ENCODE results near the gene LINC01488. TPM values are rescaled to one million over a fixed set of nuclear protein-coding genes. Genes with fewer than 3 reads are reported as not detected.

LINC01488 gene
- total and polyA plus RNA-seq, 2 donors from 2014 or later, result not detected

DNA sequence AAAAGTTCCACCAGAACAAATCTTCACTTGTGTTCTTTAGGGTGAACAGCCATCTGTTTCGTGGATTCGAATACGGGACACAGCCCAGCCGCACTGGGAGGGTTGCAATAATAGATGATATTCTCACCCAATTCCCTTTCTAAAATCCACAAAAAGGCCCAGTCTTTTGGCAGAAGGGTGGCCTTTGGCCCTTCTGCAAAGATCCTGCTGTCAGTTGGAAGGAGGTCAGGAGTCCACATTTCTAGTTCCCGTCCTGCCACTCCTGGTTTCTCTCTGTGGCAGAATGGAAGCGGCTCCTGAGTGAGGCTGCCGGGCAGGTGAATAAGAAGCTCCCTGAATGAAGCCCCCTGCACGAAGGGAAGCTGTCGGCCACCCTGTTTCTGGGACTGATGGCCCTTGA lies 11.2 kb upstream of the LINC01488 start:
- Histone ChIP-seq H3K9ac (ENCODE audit: low read length in 3 of 3) (no peak overlapping the region), H3K27ac (ENCODE audit: low read depth in 2 of 2, low read length in 2 of 2) (no peak overlapping the region), H3K36me3 (ENCODE audit: control insufficient read depth in 2 of 3, insufficient read depth in 3 of 3, low read length in 3 of 3) (no peaks in the 10 kb centered on the region), H3K9me3 (ENCODE audit: control insufficient read depth in 2 of 3, insufficient read depth in 1 of 3, low read length in 3 of 3) (no peaks in the 10 kb centered on the region), H3K27me3 (ENCODE audit: control insufficient read depth, insufficient read depth, low read length) (no peaks in the 10 kb centered on the region), H3K4me3 (ENCODE audit: low read length in 3 of 3) (no peak overlapping the region), H3K4me1 (ENCODE audit: control insufficient read depth in 2 of 3, insufficient read depth in 2 of 3, low read depth in 1 of 3, low read length in 3 of 3) (peaks cover 0 to 2% (median 0%) of the 10 kb centered on the region in 3 donors)
- DNase-seq (peak in 1 of 5 donors; percentile 39), FAIRE-seq (no peak)
- intact Hi-C loops (cut with DNase I), result no loop called here
- TF ChIP-seq, protein P1, sequence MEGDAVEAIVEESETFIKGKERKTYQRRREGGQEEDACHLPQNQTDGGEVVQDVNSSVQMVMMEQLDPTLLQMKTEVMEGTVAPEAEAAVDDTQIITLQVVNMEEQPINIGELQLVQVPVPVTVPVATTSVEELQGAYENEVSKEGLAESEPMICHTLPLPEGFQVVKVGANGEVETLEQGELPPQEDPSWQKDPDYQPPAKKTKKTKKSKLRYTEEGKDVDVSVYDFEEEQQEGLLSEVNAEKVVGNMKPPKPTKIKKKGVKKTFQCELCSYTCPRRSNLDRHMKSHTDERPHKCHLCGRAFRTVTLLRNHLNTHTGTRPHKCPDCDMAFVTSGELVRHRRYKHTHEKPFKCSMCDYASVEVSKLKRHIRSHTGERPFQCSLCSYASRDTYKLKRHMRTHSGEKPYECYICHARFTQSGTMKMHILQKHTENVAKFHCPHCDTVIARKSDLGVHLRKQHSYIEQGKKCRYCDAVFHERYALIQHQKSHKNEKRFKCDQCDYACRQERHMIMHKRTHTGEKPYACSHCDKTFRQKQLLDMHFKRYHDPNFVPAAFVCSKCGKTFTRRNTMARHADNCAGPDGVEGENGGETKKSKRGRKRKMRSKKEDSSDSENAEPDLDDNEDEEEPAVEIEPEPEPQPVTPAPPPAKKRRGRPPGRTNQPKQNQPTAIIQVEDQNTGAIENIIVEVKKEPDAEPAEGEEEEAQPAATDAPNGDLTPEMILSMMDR (IDR thresholded peaks at IDR 0.05; ENCODE audit: borderline replicate concordance, extremely low read depth, insufficient read depth), result no peak

DNA sequence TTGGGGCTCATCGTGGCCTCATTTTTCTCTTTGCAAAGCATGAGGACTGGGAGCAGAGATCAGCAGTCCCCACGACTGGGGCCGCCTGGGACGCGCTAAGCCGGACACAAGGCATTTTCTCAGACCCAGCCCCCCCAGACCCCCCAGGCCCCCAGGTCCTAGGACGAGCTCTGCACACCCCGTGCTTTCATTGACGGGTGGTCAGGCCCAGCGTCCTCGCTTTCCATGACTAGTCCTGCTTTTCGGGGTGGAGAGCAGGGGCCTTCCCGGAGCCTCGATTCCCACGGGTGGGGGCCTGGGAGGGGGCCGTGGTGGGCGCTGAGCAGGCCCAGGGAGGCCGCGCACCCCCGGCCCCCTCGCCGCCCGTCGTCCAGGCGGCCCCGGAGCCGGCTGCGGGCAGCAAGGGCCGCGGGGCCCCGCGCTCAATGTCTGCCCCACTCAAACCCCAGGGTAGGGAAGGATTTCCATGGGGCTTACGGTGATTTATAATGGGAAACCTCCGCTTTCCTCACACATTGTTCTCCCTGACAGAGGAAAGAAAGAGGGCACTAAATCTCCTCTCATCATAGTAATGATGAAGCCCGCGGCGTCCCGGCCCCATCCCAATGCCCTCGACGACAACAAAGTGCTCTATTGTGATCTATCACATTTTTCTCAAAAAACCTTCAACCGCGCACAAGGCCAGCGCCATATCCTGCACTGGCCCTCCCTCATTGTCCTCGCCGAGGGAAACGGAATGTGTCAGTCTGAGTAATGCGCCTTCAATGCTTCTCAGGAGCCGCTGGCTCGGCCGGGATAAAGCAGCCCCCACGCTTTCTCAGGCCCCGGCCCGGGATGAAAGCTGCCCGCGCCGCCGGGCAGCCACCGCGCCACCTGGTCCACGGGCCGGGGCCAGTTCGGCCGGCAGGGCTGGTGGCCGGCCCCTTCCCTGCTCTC lies 10.4 kb upstream of the LINC01488 start:
- intact Hi-C loops (cut with DNase I), result no loop called here
- no peaks in the 10 kb centered on the region for H3K9me3 ChIP-seq (ENCODE audit: control insufficient read depth in 2 of 3, insufficient read depth in 1 of 3, low read length in 3 of 3)
- no peak overlapping the region for H3K27ac ChIP-seq (ENCODE audit: low read depth in 2 of 2, low read length in 2 of 2)
- no peak overlapping the region for H3K4me3 ChIP-seq (ENCODE audit: low read length in 3 of 3)
- DNase-seq, result peak; percentile 70 to 92 (median 76)
- TF ChIP-seq, protein P1 (IDR thresholded peaks at IDR 0.05; ENCODE audit: borderline replicate concordance, extremely low read depth, insufficient read depth), result no peak
- no peaks in the 10 kb centered on the region for H3K36me3 ChIP-seq (ENCODE audit: control insufficient read depth in 2 of 3, insufficient read depth in 3 of 3, low read length in 3 of 3)
- no peak overlapping the region for H3K9ac ChIP-seq (ENCODE audit: low read length in 3 of 3)
- no peak for FAIRE-seq
- H3K4me1 ChIP-seq (ENCODE audit: control insufficient read depth in 2 of 3, insufficient read depth in 2 of 3, low read depth in 1 of 3, low read length in 3 of 3), result peaks cover 0 to 2% (median 0%) of the 10 kb centered on the region in 3 donors
- H3K27me3 ChIP-seq (ENCODE audit: control insufficient read depth, insufficient read depth, low read length), result no peaks in the 10 kb centered on the region

DNA sequence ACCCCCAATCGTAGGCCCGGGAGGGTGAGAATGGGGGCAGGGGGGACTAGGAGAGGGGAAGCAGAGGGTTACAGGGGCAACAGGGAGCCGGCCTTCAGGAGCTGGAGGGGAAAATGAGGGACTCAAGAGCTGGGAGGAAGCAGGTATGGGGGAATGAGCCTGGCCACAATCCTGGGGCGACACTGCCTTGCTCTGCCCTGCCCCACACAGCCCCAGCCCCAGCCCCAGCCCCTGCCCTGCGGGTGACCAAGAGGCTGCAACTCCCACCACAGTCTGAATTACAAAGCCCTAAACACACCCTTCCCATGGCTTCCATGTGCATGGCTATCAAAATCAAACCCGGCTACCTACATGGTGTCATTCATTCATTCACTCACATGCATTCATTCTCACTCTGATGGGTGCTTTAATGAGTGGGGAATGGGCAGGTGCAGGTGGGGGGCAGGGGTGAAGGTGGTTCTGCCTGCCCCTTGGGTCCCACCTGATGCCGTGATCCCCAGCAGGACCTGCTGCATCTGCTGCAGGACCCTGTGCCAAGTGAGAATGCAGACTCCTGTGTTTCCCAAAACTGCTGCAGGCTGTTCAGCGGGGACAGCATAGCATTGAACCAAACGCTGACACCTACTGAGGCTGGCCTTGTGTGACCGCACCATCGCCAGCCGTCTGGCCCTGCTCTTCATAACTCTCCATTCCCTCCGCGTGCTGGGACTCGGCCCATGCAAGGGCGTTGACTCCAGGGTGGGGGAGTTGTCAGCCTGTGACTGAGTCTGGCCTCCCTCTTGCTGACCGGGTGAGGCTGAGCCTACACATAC lies 9.5 kb upstream of the LINC01488 start:
- Histone ChIP-seq H3K27me3 (ENCODE audit: control insufficient read depth, insufficient read depth, low read length) (no peaks in the 10 kb centered on the region), H3K36me3 (ENCODE audit: control insufficient read depth in 2 of 3, insufficient read depth in 3 of 3, low read length in 3 of 3) (no peaks in the 10 kb centered on the region), H3K4me3 (ENCODE audit: low read length in 3 of 3) (no peak overlapping the region), H3K27ac (ENCODE audit: low read depth in 2 of 2, low read length in 2 of 2) (no peak overlapping the region), H3K4me1 (ENCODE audit: control insufficient read depth in 2 of 3, insufficient read depth in 2 of 3, low read depth in 1 of 3, low read length in 3 of 3) (peaks cover 0 to 2% (median 0%) of the 10 kb centered on the region in 3 donors), H3K9ac (ENCODE audit: low read length in 3 of 3) (no peak overlapping the region), H3K9me3 (ENCODE audit: control insufficient read depth in 2 of 3, insufficient read depth in 1 of 3, low read length in 3 of 3) (no peaks in the 10 kb centered on the region)
- TF ChIP-seq, protein P1 (IDR thresholded peaks at IDR 0.05; ENCODE audit: borderline replicate concordance, extremely low read depth, insufficient read depth), result no peak
- DNase-seq, result peak in 1 of 5 donors; percentile 50
- intact Hi-C loops (cut with DNase I), result no loop called here
- FAIRE-seq, result no peak
